ENCODE results near the gene ZNF583. TPM values are rescaled to one million over a fixed set of nuclear protein-coding genes. Genes with fewer than 3 reads are reported as not detected.

The ZNF583 gene
- total RNA-seq, result 1 to 10 TPM; 2.1 to 3.8 (median 2.6) TPM

- H3K4me3 ChIP-seq (ENCODE audit: low read depth, poor library complexity, severe bottlenecking), result peak within 1 kb of the TSS; percentile 61
- peak; percentile 93 to 98 for DNase-seq (ENCODE audit: low spot score in 2 of 2)
- TF ChIP-seq CTCF (IDR thresholded peaks at IDR 0.05) (no peak), POLR2A (IDR thresholded peaks at IDR 0.05) (no peak)
- intact Hi-C loops (cut with DNase I; ENCODE audit: low total_unique reads), result no loop called here
- WGBS, 2 donors, result 1% methylated on average over 44 to 57 of the region's 70 CpGs
Measured at GRCh38 chr19:56403764-56404704, at the start of gene ZNF583. Gene ZNF583 (plus strand): TSS chr19:56404332. CDS start chr19:56407115, 2,783 bp downstream.

- H3K4me3 ChIP-seq (ENCODE audit: low read depth, poor library complexity, severe bottlenecking), result no peak overlapping the region
Measured at GRCh38 chr19:56355517-56355916, 48.6 kb upstream of the ZNF583 start.

GRCh38 chr19:56356944-56357343, 47.2 kb upstream of the ZNF583 start:
- 86 to 87% methylated on average over 2 of the region's 2 CpGs for WGBS, 2 donors
- no peak overlapping the region for H3K4me3 ChIP-seq (ENCODE audit: low read depth, poor library complexity, severe bottlenecking)
- intact Hi-C loops (cut with DNase I; ENCODE audit: low total_unique reads), result no loop called here
- no peak for TF ChIP-seq POLR2A (IDR thresholded peaks at IDR 0.05)
- TF ChIP-seq CTCF (IDR thresholded peaks at IDR 0.05), result no peak
- DNase-seq (ENCODE audit: low spot score in 2 of 2), result no peak

More at GRCh38 chr19:56355517-56355916, 48.6 kb upstream of the ZNF583 start:
- no peak for DNase-seq (ENCODE audit: low spot score in 2 of 2)
- intact Hi-C loops (cut with DNase I; ENCODE audit: low total_unique reads), result no loop called here
- TF ChIP-seq POLR2A (IDR thresholded peaks at IDR 0.05) (no peak), CTCF (IDR thresholded peaks at IDR 0.05) (no peak)
- 86 to 92% methylated on average over 1 of the region's 1 CpG for WGBS, 2 donors

- no peak for TF ChIP-seq POLR2A (IDR thresholded peaks at IDR 0.05)
- TF ChIP-seq CTCF (IDR thresholded peaks at IDR 0.05), result no peak
- DNase-seq (ENCODE audit: low spot score in 2 of 2), result no peak
- intact Hi-C loops (cut with DNase I; ENCODE audit: low total_unique reads), result no loop called here
- 85 to 88% methylated on average over 2 of the region's 2 CpGs for WGBS, 2 donors
- no peak overlapping the region for H3K4me3 ChIP-seq (ENCODE audit: low read depth, poor library complexity, severe bottlenecking)
Measured at GRCh38 chr19:56360841-56361240, 43.3 kb upstream of the ZNF583 start.

DNA sequence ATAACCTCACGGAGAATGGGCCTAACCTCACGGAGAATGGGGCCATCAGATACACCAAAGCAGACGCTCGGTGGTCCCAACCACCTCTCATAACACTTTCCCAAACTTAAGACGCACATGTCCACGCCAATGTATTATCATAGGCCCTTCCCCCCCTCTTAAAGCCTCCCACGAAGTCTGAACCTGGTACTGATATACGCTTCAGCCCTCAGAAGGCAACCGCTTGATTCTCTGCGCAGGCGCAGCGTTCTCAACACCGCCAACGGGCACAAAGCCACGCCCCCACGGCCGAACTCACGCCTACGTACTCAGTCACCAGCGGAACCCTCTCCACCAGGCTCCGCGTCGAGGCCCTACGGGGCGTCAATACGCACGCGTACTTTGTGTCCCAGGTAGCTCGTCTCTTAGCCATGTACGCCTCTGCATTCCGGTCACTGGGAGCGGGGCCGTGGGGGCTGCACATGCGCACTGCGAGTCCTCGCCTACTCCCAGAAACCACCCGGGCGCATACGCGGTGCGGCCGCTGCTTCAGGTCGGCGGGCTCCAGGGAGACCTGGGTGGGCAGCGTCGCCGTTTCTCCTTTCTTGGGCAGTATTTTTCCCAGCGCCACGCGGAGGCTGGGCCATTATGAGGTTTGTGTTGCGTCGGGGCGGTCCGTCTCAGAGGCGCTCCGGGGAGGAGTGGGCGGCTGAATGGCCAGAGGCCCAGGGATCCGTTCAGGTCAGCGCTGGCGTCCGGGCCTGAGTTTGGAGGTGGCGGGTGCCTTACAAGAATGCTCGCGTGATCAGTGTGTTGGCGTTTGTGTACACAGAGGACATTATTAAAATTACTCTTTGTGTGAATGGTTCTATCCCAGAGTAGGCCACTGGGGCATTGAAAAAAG, 36.1 kb upstream of the ZNF583 start:
- no peak for TF ChIP-seq POLR2A (IDR thresholded peaks at IDR 0.05)
- no peak for TF ChIP-seq CTCF (IDR thresholded peaks at IDR 0.05)
- DNase-seq (ENCODE audit: low spot score in 2 of 2), result peak; percentile 81 to 97
- 6 to 8% methylated on average over 48 to 57 of the region's 65 CpGs for WGBS, 2 donors
- intact Hi-C loops (cut with DNase I; ENCODE audit: low total_unique reads), result no loop called here
- peak overlapping the region; percentile 64 for H3K4me3 ChIP-seq (ENCODE audit: low read depth, poor library complexity, severe bottlenecking)
